WTC11 (cell line): ENCODE results near the gene SMIM12. TPM values are rescaled to one million over a fixed set of nuclear protein-coding genes. Genes with fewer than 3 reads are reported as not detected.

Experiments
- ATAC-seq: fragments of 200-7000 bp; cut with Tn5 transposase; 2 replicates; pipeline ENCODE4 v1.10.0; 2021; ENCODE audit warnings: mild to moderate bottlenecking, moderate library complexity
- CTCF ChIA-PET: fragments of 300-600 bp; sonication (Branson Sonifier 250); formaldehyde crosslinking; loops from one replicate; lab custom pipeline; 2021; ENCODE audit warnings: antibody characterized with exemption; lab: Charles Lee
- POLR2A ChIA-PET: fragments of 350-600 bp; sonication (Branson Sonifier 250); formaldehyde crosslinking; loops from one replicate; lab custom pipeline; 2021; ENCODE audit warnings: antibody characterized with exemption; lab: Charles Lee
- DNase-seq: peaks from one replicate; pipeline ENCODE4 v3.0.0; 2021; ENCODE audit warnings: low spot score
- H3K27ac Mint-ChIP-seq: 2 replicates; pipeline ENCODE4 v1.8.0; 2021; ENCODE audit warnings: mixed read lengths
- H3K27me3 Mint-ChIP-seq: 2 replicates; pipeline ENCODE4 v1.8.0; 2021; ENCODE audit warnings: low read depth, mild to moderate bottlenecking, moderate library complexity, mixed read lengths
- H3K36me3 Mint-ChIP-seq: 2 replicates; pipeline ENCODE4 v1.8.0; 2021; ENCODE audit warnings: mixed read lengths
- H3K4me1 Mint-ChIP-seq: 2 replicates; pipeline ENCODE4 v1.8.0; 2022; ENCODE audit warnings: mixed read lengths
- H3K4me3 Mint-ChIP-seq: 2 replicates; pipeline ENCODE4 v1.8.0; 2021; ENCODE audit warnings: mild to moderate bottlenecking, moderate library complexity, mixed read lengths
- H3K9me3 Mint-ChIP-seq: 2 replicates; pipeline ENCODE4 v1.8.0; 2021; ENCODE audit warnings: mixed read lengths
- AFF4 ChIP-seq: sonication (generic); formaldehyde crosslinking; IDR thresholded peaks from 2 replicates; pipeline ENCODE4 v1.8.1; 2023; ENCODE audit warnings: mild to moderate bottlenecking, missing genetic modification reagents, borderline replicate concordance
- CBFB ChIP-seq: sonication (generic); formaldehyde crosslinking; IDR thresholded peaks from 2 replicates; pipeline ENCODE4 v1.8.1; 2022; ENCODE audit warnings: mild to moderate bottlenecking, low read depth, missing genetic modification reagents
- CDX4 ChIP-seq: fragments of 250-450 bp; sonication (Bioruptor Pico); IDR thresholded peaks from 2 replicates; pipeline ENCODE4 v1.9.0; 2021; ENCODE audit warnings: moderate library complexity, mild to moderate bottlenecking, inconsistent platforms, borderline replicate concordance
- CREB1 ChIP-seq: sonication (generic); formaldehyde crosslinking; IDR thresholded peaks from 2 replicates; pipeline ENCODE4 v1.8.0; 2023; ENCODE audit warnings: mild to moderate bottlenecking, missing genetic modification reagents
- ESRRA ChIP-seq: sonication (generic); formaldehyde crosslinking; IDR thresholded peaks from 2 replicates; pipeline ENCODE4 v1.8.1; 2022; ENCODE audit warnings: mild to moderate bottlenecking, missing genetic modification reagents, borderline replicate concordance
- GTF2I ChIP-seq: fragments of 250-450 bp; sonication (Bioruptor Pico); conservative IDR thresholded peaks from 2 replicates; pipeline ENCODE4 v1.4.0; 2021; ENCODE audit warnings: mild to moderate bottlenecking
- MAX ChIP-seq: sonication (generic); formaldehyde crosslinking; IDR thresholded peaks from 2 replicates; pipeline ENCODE4 v1.8.0; 2022; ENCODE audit warnings: mild to moderate bottlenecking, missing genetic modification reagents
- NR1H2 ChIP-seq: sonication (generic); formaldehyde crosslinking; IDR thresholded peaks from 2 replicates; pipeline ENCODE4 v1.9.0; 2021; ENCODE audit warnings: mild to moderate bottlenecking, moderate library complexity, missing genetic modification reagents
- PRDM15 ChIP-seq: sonication (generic); formaldehyde crosslinking; IDR thresholded peaks from 2 replicates; pipeline ENCODE4 v1.8.0; 2022; ENCODE audit warnings: missing genetic modification reagents
- RORB ChIP-seq: fragments of 250-450 bp; sonication (Bioruptor Pico); IDR thresholded peaks from 2 replicates; pipeline ENCODE4 v1.9.0; 2021; ENCODE audit warnings: mild to moderate bottlenecking
- SP1 ChIP-seq: sonication (generic); formaldehyde crosslinking; conservative IDR thresholded peaks from 2 replicates; pipeline ENCODE4 v1.8.1; 2022; ENCODE audit warnings: missing genetic modification reagents
- TCF7 ChIP-seq: sonication (generic); formaldehyde crosslinking; IDR thresholded peaks from 2 replicates; pipeline ENCODE4 v1.8.0; 2022; ENCODE audit warnings: mild to moderate bottlenecking, low read depth, missing genetic modification reagents, moderate library complexity
- TP53 ChIP-seq: sonication (generic); formaldehyde crosslinking; IDR thresholded peaks from 2 replicates; pipeline ENCODE4 v1.8.1; 2023; ENCODE audit warnings: mild to moderate bottlenecking, missing genetic modification reagents
- ZBTB21 ChIP-seq: sonication (generic); formaldehyde crosslinking; IDR thresholded peaks from 2 replicates; pipeline ENCODE4 v1.8.1; 2023; ENCODE audit warnings: mild to moderate bottlenecking, missing genetic modification reagents, borderline replicate concordance
- ZNF423 ChIP-seq: fragments of 250-450 bp; sonication (Bioruptor Pico); IDR thresholded peaks from 2 replicates; pipeline ENCODE4 v2.1.2; 2022; ENCODE audit warnings: mild to moderate bottlenecking, moderate library complexity
- total RNA-seq: library from RNA; stranded (reverse); gene quantifications from 3 replicates; pipeline ENCODE4 v1.2.3, GENCODE V29; 2021
- TF ChIP-seq, protein P1 (sequence below): sonication (generic); formaldehyde crosslinking; IDR thresholded peaks from 2 replicates; pipeline ENCODE4 v1.8.1; 2023; ENCODE audit warnings: mild to moderate bottlenecking, moderate library complexity, missing genetic modification reagents

The SMIM12 gene
- total RNA-seq, 1 experiment from 2014 or later = 34.6 TPM

- DNase-seq (peak; percentile 67), ATAC-seq (peak; percentile 51; the same call in 1 of the 2 replicates)
- no peak overlapping the region for H3K4me3 Mint-ChIP-seq
- ChIA-PET CTCF (interaction anchor here (0.7 to 3.4 kb wide), 4 partner anchors 12 to 106 kb away, joined by 3 to 18 read pairs (median 9); partner anchors contain the start of gene SMIM12), POLR2A (no interaction called here)
- no peak for TF ChIP-seq MAX (CRISPR knock-in tag)
- peak; percentile 16; the same call in 1 of the 2 replicates for TF ChIP-seq ZNF423 (CRISPR knock-in tag)
- H3K27me3 Mint-ChIP-seq = peaks cover 11% of the 10 kb centered on the region
- H3K27ac Mint-ChIP-seq = no peak overlapping the region
- H3K4me1 Mint-ChIP-seq = 0 out of 2 replicates have a peak, but pooled peaks cover 3% of the 10 kb centered on the region
- no peaks in the 10 kb centered on the region for H3K36me3 Mint-ChIP-seq
- no peaks in the 10 kb centered on the region for H3K9me3 Mint-ChIP-seq
Measured at GRCh38 chr1:34879230-34879629, 19.7 kb upstream of the SMIM12 start.

- no peak for DNase-seq
- Mint-ChIP-seq H3K4me1 (0 out of 2 replicates have a peak, but pooled peaks cover 3% of the 10 kb centered on the region), H3K36me3 (no peaks in the 10 kb centered on the region), H3K4me3 (no peak overlapping the region), H3K9me3 (no peaks in the 10 kb centered on the region), H3K27me3 (no peaks in the 10 kb centered on the region; the same call in 1 of the 2 replicates)
- CTCF ChIA-PET = no interaction called here
- TF ChIP-seq GTF2I (CRISPR knock-in tag) = no peak
- TF ChIP-seq TP53 (CRISPR knock-in tag) = no peak
- no peak for TF ChIP-seq RORB (CRISPR knock-in tag)
- TF ChIP-seq, all 79 proteins: peak for 0
- POLR2A ChIA-PET = no interaction called here
- no peak overlapping the region for H3K27ac Mint-ChIP-seq
- ATAC-seq = no peak
Measured at GRCh38 chr1:34876406-34876805, 16.9 kb upstream of the SMIM12 start.

DNA sequence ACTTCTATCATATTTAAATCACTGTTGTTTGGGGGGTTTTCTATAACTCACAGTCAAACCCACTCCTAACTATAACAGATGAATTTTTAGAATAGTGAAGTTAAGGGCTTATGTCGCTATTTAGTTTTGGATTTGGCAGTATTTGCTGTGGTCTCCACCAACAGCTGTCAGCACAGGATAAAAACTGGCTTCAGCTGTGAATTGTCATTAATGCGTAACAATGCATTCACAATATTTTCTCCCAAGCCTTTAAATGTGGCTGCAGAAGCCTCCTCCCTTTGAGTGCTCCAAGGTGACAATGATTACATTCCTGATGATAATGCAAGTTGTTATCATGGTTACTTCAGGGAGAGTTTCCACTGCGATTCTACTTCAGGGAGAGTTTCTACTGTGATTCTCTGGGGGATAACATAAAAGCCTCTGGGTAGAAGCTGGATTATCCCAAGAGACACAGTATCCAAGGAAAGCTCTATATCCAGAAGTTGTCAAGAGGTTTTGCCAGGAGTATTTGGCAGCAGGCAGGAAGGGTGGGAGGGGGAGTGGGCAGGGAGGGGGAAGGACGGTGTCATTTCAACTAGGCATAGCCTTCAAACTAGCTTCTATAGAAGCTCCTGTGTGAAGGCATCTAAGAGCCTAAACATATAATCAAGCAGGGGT is 14.9 kb upstream of the SMIM12 start:
- Mint-ChIP-seq H3K4me3 (no peak overlapping the region), H3K36me3 (no peaks in the 10 kb centered on the region), H3K4me1 (0 out of 2 replicates have a peak, but pooled peaks cover 3% of the 10 kb centered on the region), H3K27me3 (no peaks in the 10 kb centered on the region; the same call in 1 of the 2 replicates), H3K9me3 (no peaks in the 10 kb centered on the region), H3K27ac (no peak overlapping the region)
- no peak for TF ChIP-seq RORB (CRISPR knock-in tag)
- no peak for TF ChIP-seq SP1
- TF ChIP-seq, protein P1, sequence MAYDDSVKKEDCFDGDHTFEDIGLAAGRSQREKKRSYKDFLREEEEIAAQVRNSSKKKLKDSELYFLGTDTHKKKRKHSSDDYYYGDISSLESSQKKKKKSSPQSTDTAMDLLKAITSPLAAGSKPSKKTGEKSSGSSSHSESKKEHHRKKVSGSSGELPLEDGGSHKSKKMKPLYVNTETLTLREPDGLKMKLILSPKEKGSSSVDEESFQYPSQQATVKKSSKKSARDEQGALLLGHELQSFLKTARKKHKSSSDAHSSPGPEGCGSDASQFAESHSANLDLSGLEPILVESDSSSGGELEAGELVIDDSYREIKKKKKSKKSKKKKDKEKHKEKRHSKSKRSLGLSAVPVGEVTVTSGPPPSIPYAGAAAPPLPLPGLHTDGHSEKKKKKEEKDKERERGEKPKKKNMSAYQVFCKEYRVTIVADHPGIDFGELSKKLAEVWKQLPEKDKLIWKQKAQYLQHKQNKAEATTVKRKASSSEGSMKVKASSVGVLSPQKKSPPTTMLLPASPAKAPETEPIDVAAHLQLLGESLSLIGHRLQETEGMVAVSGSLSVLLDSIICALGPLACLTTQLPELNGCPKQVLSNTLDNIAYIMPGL = no peak
- no peak for TF ChIP-seq CDX4
- no peak for TF ChIP-seq NR1H2 (CRISPR knock-in tag)
- no peak for TF ChIP-seq ZBTB21 (CRISPR knock-in tag)
- no peak for TF ChIP-seq CREB1 (CRISPR knock-in tag)
- TF ChIP-seq PRDM15 = no peak
- no peak for TF ChIP-seq CBFB (CRISPR knock-in tag)
- TF ChIP-seq ESRRA (CRISPR knock-in tag) = no peak
- TF ChIP-seq AFF4 (CRISPR knock-in tag) = no peak
- TF ChIP-seq TCF7 (CRISPR knock-in tag) = no peak
- ChIA-PET POLR2A (no interaction called here), CTCF (interaction anchor here (0.9 to 1.4 kb wide), 4 partner anchors 8 to 88 kb away, joined by 3 to 6 read pairs (median 4); partner anchors contain the start of gene SMIM12)
- DNase-seq (no peak), ATAC-seq (no peak)
